Small intestine (tissue), 16 donors: ENCODE data around the gene NAGK. TPM values are rescaled to one million over a fixed set of nuclear protein-coding genes. Genes with fewer than 3 reads are reported as not detected.
A peak's percentile ranks its signal among the peaks of the same experiment; 100 is the strongest.
"Not testable (repeated sequence)": the region's sequence is repeated elsewhere in the genome, so short reads cannot be mapped to it uniquely, and the experiment has no call there.

Experiments used
- DNase-seq, 2 donors: peaks; one replicate each; pipeline versions ENCODE4 v3.0.0 to v3.0.0-alpha.2; 2013
- FAIRE-seq: peaks from 2 replicates; lab custom pipeline; 2012; peaks lifted over from hg19 to GRCh38; lab: Jason Lieb, UNC
- H3K27ac ChIP-seq, 3 donors: one replicate each; pipeline ENCODE4 v1.5.1; 2013; ENCODE audit warnings: low read length in 2 of 3, mild to moderate bottlenecking in 2 of 3, control low read depth in 1 of 3, inconsistent platforms in 1 of 3, low read depth in 1 of 3, moderate library complexity in 1 of 3
- H3K27me3 ChIP-seq, 3 donors: one replicate each; pipeline ENCODE4 v1.6.1; 2013; ENCODE audit warnings: low read length in 3 of 3, inconsistent platforms in 1 of 3; ENCODE audit not compliant: control insufficient read depth in 3 of 3, insufficient read depth in 3 of 3
- H3K36me3 ChIP-seq, 3 donors: one replicate each; pipeline ENCODE4 v1.6.1; 2013; ENCODE audit warnings: low read length in 3 of 3, inconsistent platforms in 1 of 3, low read depth in 1 of 3, mild to moderate bottlenecking in 1 of 3, moderate library complexity in 1 of 3; ENCODE audit not compliant: control insufficient read depth in 3 of 3, insufficient read depth in 2 of 3
- H3K4me1 ChIP-seq, 3 donors: one replicate each; pipeline ENCODE4 v1.6.1; 2013; ENCODE audit warnings: low read length in 2 of 3, inconsistent platforms in 1 of 3, low read depth in 1 of 3, mild to moderate bottlenecking in 1 of 3, moderate library complexity in 1 of 3; ENCODE audit not compliant: control insufficient read depth in 3 of 3, insufficient read depth in 2 of 3
- H3K4me3 ChIP-seq, 3 donors: one replicate each; pipeline ENCODE4 v1.5.1; 2013; ENCODE audit warnings: low read length in 3 of 3, control low read depth in 1 of 3, inconsistent platforms in 1 of 3, low read depth in 1 of 3, mild to moderate bottlenecking in 1 of 3, moderate library complexity in 1 of 3
- H3K9me3 ChIP-seq, 2 donors: one replicate each; pipeline ENCODE4 v1.6.1; 2013; ENCODE audit warnings: low read depth in 1 of 2, low read length in 1 of 2; ENCODE audit not compliant: control insufficient read depth in 2 of 2, insufficient read depth in 1 of 2
- WGBS, 3 donors: extraction: QIAGEN DNeasy Blood & Tissue Kit; methylation state at CpG; one replicate each; pipeline ENCODE4 v1.1.7; 2013; 5-methylcytosine and 5-hydroxymethylcytosine counted together
- long read RNA-seq, 10 donors: transcript quantifications; one replicate each; lab custom pipeline, GENCODE V29; 2026
- polyA plus RNA-seq, 4 donors: library from polyadenylated mRNA; stranded (reverse) in 3 of 4; unstranded in 1 of 4; fragments of 200-250 nt in 3 of 4; fragments of 120-200 nt in 1 of 4; gene quantifications; one replicate each; pipeline versions ENCODE4 v1.2.1 to v1.2.3, GENCODE V29; 2013
- donor health status: healthy with polysubstance abuse.
- donor health status: control.
- donor health status: control.
- donor health status: Bipolar disorder and iron deficiency.
- donor health status: healthy.

The NAGK gene
- 10 to 100 TPM; 54.8 to 81.0 (median 73.9) TPM for polyA plus RNA-seq
- long read RNA-seq, donor 1, result 0 reads
- long read RNA-seq, donor 2, partial matches to known transcripts, result 0 of 10 reads
- long read RNA-seq, donor 2, other reads (novel, unspliced or antisense), result 0 of 10 reads
- long read RNA-seq, donor 3, transcript NAGK-219 (3 exons, 2,483 nt), result minor isoform, 7 of 46 reads
- long read RNA-seq, donor 3, transcript NAGK-229 (10 exons, 1,801 nt), result major isoform, 11 of 46 reads
- long read RNA-seq, donor 3, transcript NAGK-222 (2 exons, 424 nt), result minor isoform, 8 of 46 reads
- long read RNA-seq, donor 3, transcript NAGK-211 (4 exons, 441 nt), result minor isoform, 8 of 46 reads
- long read RNA-seq, donor 3, partial matches to known transcripts, result 9 of 46 reads
- long read RNA-seq, donor 3, other reads (novel, unspliced or antisense), result 0 of 46 reads
- long read RNA-seq, donor 4, result 0 reads
- long read RNA-seq, donor 5, partial matches to known transcripts, result 0 of 12 reads
- long read RNA-seq, donor 5, other reads (novel, unspliced or antisense), result 0 of 12 reads
- long read RNA-seq, donor 6, transcript NAGK-211 (4 exons, 441 nt), result minor isoform, 6 of 23 reads
- long read RNA-seq, donor 6, transcript NAGK-229 (10 exons, 1,801 nt), result minor isoform, 5 of 23 reads
- long read RNA-seq, donor 6, transcript NAGK-222 (2 exons, 424 nt), result minor isoform, 5 of 23 reads
- long read RNA-seq, donor 6, transcript NAGK-219 (3 exons, 2,483 nt), result major isoform, 7 of 23 reads
- long read RNA-seq, donor 6, partial matches to known transcripts, result 0 of 23 reads
- long read RNA-seq, donor 6, other reads (novel, unspliced or antisense), result 0 of 23 reads
- long read RNA-seq, donor 7, result 0 reads
- long read RNA-seq, donor 8, partial matches to known transcripts, result 0 of 11 reads
- long read RNA-seq, donor 8, other reads (novel, unspliced or antisense), result 0 of 11 reads
- long read RNA-seq, donor 9, transcript NAGK-222 (2 exons, 424 nt), result major isoform, 6 of 9 reads
- long read RNA-seq, donor 9, partial matches to known transcripts, result 0 of 9 reads
- long read RNA-seq, donor 9, other reads (novel, unspliced or antisense), result 0 of 9 reads
- long read RNA-seq, donor 10, transcript NAGK-219 (3 exons, 2,483 nt), result minor isoform, 11 of 52 reads
- long read RNA-seq, donor 10, transcript NAGK-211 (4 exons, 441 nt), result minor isoform, 9 of 52 reads
- long read RNA-seq, donor 10, transcript NAGK-222 (2 exons, 424 nt), result minor isoform, 7 of 52 reads
- long read RNA-seq, donor 10, transcript NAGK-229 (10 exons, 1,801 nt), result major isoform, 21 of 52 reads
- long read RNA-seq, donor 10, partial matches to known transcripts, result 0 of 52 reads
- long read RNA-seq, donor 10, other reads (novel, unspliced or antisense), result 0 of 52 reads

- WGBS, 3 donors, result 0 to 1% (median 1%) methylated on average over 58 to 66 of the region's 66 CpGs
Measured at GRCh38 chr2:71068218-71069035, at the start of gene NAGK. NAGK (plus strand) TSS chr2:71068648; CDS start chr2:71068684, 36 bp downstream.

DNA sequence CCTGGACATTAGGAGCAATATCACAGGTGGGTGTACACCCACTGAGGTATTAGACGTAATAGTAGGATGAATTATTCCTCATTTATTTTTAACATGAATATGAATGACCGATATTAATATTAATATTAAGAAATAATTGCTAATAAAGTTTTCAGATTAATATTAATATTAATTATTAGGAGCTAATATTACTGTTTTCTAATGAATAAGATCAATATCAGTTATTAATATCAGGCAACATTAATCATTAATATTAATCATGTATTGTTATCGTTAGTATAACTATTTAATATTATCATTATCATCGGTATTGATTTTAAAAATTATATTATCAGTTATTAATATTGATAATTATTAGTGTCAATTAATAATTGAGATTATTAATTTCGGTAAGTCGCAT is 48.5 kb upstream of the NAGK start:
- H3K9me3 ChIP-seq, FAIRE-seq, H3K27me3 ChIP-seq, H3K36me3 ChIP-seq, H3K4me1 ChIP-seq, H3K4me3 ChIP-seq, DNase-seq, H3K27ac ChIP-seq: not testable (repeated sequence)
- WGBS, 3 donors, result 85 to 92% (median 87%) methylated on average over 6 of the region's 6 CpGs

More at GRCh38 chr2:71068218-71069035, at the start of gene NAGK:
- Histone ChIP-seq H3K9me3 (no peaks in the 10 kb centered on the region), H3K27me3 (no peaks in the 10 kb centered on the region), H3K4me3 (peak within 1 kb of the TSS; percentile 42 to 65 (median 56)), H3K27ac (peak within 1 kb of the TSS; percentile 71 to 97 (median 86)), H3K4me1 (peaks cover 0 to 12% (median 12%) of the 10 kb centered on the region in 3 donors), H3K36me3 (peaks cover 0 to 30% (median 0%) of the 10 kb centered on the region in 3 donors)
- DNase-seq (peak; percentile 97 to 99), FAIRE-seq (no peak)

GRCh38 chr2:71021394-71021793 is 47.1 kb upstream of the NAGK start:
- H3K4me1 ChIP-seq, H3K4me3 ChIP-seq, H3K27ac ChIP-seq, H3K9me3 ChIP-seq, DNase-seq, H3K36me3 ChIP-seq, H3K27me3 ChIP-seq, FAIRE-seq: not testable (repeated sequence)
- WGBS, 3 donors, result 82 to 89% (median 87%) methylated on average over 14 of the region's 14 CpGs

DNA sequence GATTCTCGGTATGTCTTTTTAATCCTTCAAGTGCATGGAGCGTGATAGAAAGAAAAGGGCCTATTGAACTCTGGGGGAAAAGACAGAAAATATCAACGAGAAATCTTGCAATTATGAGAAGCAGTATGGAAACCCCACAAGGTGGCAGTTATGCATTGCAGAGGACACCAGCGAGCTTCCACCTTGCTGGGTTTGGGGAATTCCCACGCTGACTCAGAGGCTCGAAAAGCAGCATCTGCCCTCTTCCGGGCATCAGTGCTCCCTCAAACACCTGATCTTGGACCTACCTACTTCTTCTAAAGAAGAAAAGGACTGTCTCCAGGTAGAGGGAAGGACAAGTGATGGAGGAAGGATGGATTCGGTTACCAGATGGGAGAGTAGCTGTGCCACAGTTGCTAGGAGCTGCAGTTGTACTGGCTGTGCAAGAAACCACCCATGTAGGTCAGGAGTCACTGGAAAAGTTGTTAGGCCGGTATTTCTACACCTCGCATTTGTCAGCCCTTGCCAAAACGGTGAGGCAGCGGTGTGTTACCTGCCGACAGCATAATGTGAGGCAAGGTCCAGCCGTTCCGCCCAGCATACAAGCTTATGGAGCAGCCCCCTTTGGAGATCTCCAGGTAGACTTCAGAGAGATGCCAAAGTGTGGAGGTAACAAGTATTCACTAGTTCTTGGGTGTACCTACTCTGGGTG is 44.8 kb upstream of the NAGK start:
- DNase-seq, result peak in 1 of 2 donors; percentile 52
- H3K4me1 ChIP-seq, H3K27me3 ChIP-seq, FAIRE-seq, H3K27ac ChIP-seq, H3K9me3 ChIP-seq, H3K4me3 ChIP-seq, H3K36me3 ChIP-seq: not testable (repeated sequence)
- 15 to 48% (median 25%) methylated on average over 15 of the region's 15 CpGs for WGBS, 3 donors

DNA sequence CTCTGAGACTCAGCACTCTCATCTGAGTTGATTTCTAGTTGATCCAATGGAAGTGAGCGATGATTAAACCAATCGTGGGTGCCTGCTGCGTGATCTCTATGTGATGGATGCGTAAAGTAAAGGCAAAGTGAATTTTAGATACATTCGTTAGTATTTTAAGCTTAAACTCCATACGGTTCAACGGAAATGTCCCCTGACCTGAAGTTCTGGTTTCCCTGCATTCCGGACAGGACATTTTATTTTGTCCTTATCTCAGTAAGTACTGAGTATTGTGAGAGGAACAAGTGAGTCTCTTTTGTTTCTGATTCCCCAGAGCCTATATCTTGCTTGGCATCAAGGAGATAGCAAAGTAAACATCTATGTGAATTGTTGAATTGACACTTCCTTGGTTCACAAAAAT is 32.2 kb upstream of the NAGK start:
- WGBS, 3 donors, result 59 to 76% (median 67%) methylated on average over 8 of the region's 8 CpGs

DNA sequence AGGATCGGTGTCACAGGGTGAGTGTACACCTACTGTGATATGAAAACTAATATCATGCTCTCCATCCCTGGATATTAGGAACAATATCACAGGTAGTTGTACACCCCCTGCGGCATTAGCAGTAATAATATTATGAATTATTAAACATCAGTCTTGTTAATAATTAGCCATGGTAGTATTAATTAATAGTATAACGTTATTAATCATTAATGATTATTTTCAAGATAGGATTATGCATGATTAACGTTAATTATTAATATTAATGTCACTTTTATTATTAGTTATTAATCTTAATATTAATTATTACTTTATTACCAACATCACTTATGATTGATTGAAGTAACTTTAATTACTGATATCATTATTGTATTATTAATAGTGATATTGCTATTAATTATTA is 26.2 kb upstream of the NAGK start:
- no peak overlapping the region for H3K27ac ChIP-seq
- no peaks in the 10 kb centered on the region for H3K4me1 ChIP-seq
- no peaks in the 10 kb centered on the region for H3K36me3 ChIP-seq
- peak; percentile 55 for FAIRE-seq
- peaks cover 0 to 2% (median 0%) of the 10 kb centered on the region in 3 donors for H3K27me3 ChIP-seq
- no peaks in the 10 kb centered on the region for H3K9me3 ChIP-seq
- DNase-seq, result no peak
- WGBS, 3 donors, result 38 to 64% (median 48%) methylated on average over 4 of the region's 4 CpGs
- no peak overlapping the region for H3K4me3 ChIP-seq

More for the DNA sequence above, 32.2 kb upstream of the NAGK start:
- not testable (repeated sequence) for H3K27me3 ChIP-seq, H3K36me3 ChIP-seq, H3K4me1 ChIP-seq, FAIRE-seq, H3K4me3 ChIP-seq, H3K9me3 ChIP-seq, H3K27ac ChIP-seq, DNase-seq
